Fibroblast of skin of left biceps (primary cell): ENCODE measurements around the gene IL32.

Source experiments
- DNase-seq, 2 experiments: peaks; one replicate each; pipeline ENCODE4 v3.0.0-alpha.2; 2013; ENCODE audit warnings: low read depth in 2 of 2

Gene IL32

GRCh38 chr16:3065069-3065741 is at the start of gene IL32:
Gene IL32 (plus strand): TSS chr16:3065640. CDS start chr16:3065812, 172 bp downstream.
- peak; percentile 8 to 16 for DNase-seq

GRCh38 chr16:3015865-3016521 is 49.4 kb upstream of the IL32 start:
- DNase-seq, result no peak

GRCh38 chr16:3017344-3017743 is 48.1 kb upstream of the IL32 start:
- no peak for DNase-seq

- no peak for DNase-seq
These were observed 47.5 kb upstream of the IL32 start, which contains the start of gene CLDN6 for GRCh38 chr16:3017794-3018506. Gene CLDN6 (minus strand): TSS chr16:3018183. CDS start chr16:3016021, 2,162 bp downstream.

GRCh38 chr16:3019594-3020246 is 45.7 kb upstream of the IL32 start:
- no peak for DNase-seq

- no peak for DNase-seq
These were observed 45.2 kb upstream of the IL32 start, which contains the start of gene TNFRSF12A for GRCh38 chr16:3020247-3020603. Gene TNFRSF12A (plus strand): TSS chr16:3020368. CDS start chr16:3020398, 30 bp downstream.

- DNase-seq, result peak; percentile 59 to 69
These were observed 44.6 kb upstream of the IL32 start for GRCh38 chr16:3020604-3021448.

- DNase-seq, result peak; percentile 86 to 87
These were observed 43.8 kb upstream of the IL32 start for GRCh38 chr16:3021449-3022207.

GRCh38 chr16:3022208-3022683 is 43.2 kb upstream of the IL32 start:
- peak; percentile 91 to 93 for DNase-seq

GRCh38 chr16:3022684-3023414 is 42.6 kb upstream of the IL32 start:
- DNase-seq, result no peak

GRCh38 chr16:3023415-3023668 is 42.1 kb upstream of the IL32 start:
- DNase-seq, result no peak

- peak; percentile 91 to 92 for DNase-seq
These were observed 41.6 kb upstream of the IL32 start, which contains the start of the genes HCFC1R1 and THOC6 for GRCh38 chr16:3023669-3024478. Gene HCFC1R1 (minus strand): TSS chr16:3023942. CDS start chr16:3023941, 1 bp downstream. Gene THOC6 (plus strand): TSS chr16:3024035. CDS start chr16:3024327, 292 bp downstream.

- DNase-seq, result no peak
These were observed 40.1 kb upstream of the IL32 start for GRCh38 chr16:3025032-3026002.

GRCh38 chr16:3026003-3026378 is 39.4 kb upstream of the IL32 start:
- DNase-seq, result no peak

- DNase-seq, result no peak
These were observed 38.6 kb upstream of the IL32 start for GRCh38 chr16:3026609-3027488.

- DNase-seq, result no peak
These were observed 38.0 kb upstream of the IL32 start for GRCh38 chr16:3027489-3027795.
